HL-60/S4 treated with retinoic acid at 250 ng/mL for 4 days and 3 days (cell line): ENCODE data around the gene MGLL.

Experiments used
- in situ Hi-C: fragments of 300-500 bp; cut with MboI; formaldehyde crosslinking; loops from 2 replicates; pipeline ENCODE4 v1.7.0; 2022; ENCODE audit warnings: low sequenced_read_pairs

The MGLL gene

DNA sequence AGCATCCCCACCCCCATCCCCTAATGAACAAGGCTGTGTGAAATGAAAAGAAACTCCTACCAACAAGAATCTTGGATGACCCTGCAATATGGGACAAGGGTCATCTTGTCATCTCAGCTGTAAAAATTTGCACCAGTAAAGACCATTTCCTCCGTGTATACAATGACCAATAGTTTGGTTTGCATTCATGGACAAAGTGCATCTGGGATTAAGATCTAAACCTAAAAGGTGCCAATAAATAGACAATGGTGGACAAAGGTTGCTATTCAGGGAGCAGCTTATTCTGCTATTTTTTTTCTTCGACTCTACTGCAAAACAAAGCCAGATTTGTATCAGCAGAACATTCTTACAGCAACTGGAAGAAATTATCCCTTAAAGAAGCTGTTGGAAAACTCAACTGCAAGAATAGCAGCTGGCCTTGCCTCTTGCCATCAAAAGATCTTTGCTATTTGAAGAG lies 8.0 kb downstream of the MGLL start:
- in situ Hi-C loops: no loop called here

DNA sequence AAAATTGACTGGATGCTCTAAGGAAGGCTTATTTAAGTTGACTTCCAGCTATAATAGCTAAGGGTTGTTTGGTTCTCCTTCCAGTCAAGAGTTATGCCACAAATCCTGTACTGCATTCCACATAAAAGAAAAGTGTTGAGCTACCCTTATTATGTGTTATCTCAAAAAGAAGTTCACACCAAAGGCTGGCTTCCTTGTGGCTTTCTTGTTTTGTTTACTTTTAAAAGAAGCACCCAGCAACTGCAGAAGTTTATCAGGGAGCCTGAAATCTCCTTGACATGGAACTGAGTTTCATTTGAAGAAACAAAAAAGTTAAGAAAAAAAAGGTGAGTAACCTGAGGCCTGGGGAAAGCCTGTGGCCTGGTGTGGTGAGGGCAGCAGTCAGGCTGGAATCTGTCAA lies 10.2 kb downstream of the MGLL start:
- in situ Hi-C loops: no loop called here

DNA sequence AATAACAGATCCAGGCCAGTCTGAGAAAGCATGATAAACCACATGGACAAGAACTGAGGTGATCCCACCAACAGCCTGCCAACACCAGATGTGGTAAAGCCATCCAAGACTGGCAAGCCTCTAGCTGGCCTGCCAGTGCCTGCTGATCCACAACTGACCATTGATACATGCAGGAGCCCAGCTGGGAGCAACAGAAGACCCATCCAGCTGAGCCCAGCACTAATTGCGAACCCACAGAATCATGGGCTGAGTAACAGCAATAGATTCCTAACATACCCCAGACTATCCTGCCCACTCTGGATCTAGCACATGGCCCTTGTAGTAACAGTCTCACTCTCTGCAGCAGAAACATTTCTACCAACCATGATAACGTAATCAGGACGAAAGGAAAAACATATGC lies 10.6 kb downstream of the MGLL start:
- in situ Hi-C loops: no loop called here

DNA sequence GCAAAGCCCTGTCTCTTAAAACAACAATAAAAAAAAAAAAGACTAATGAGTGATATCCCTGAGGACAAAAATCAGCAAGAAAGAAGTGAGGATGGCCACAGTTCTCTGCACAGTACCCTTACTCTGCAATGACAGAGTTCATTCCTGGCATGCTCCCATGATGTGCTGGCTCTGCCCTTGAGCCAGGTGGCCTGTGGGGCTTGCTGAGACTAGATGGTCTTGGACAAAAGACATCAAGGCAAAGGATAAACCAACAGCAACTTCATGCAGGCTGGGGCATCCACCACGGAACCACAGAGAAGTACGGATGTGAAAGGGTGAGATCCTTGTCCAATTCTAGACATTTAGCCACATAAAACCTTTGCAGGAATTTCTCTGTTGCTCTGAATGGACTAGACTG lies 12.7 kb downstream of the MGLL start:
- in situ Hi-C loops: no loop called here

DNA sequence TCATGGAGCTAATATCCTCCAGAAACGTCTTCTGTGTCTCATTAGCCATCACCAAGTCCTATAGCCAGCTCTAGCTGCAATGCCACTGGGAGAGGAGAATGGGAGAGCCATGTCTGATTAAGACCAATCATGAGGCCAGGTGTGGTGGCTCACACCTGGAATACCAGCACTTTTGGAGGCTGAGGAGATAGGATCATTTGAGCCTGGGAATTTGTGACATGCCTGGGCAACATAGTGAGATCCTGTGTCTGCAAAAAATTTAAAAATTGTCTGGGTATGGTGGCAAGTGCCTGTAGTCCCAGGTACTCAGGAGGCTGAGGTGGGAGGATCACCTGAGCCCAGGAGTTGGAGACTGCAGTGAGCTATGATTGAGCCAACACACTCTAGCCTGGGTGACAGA lies 13.1 kb downstream of the MGLL start:
- in situ Hi-C loops: no loop called here

DNA sequence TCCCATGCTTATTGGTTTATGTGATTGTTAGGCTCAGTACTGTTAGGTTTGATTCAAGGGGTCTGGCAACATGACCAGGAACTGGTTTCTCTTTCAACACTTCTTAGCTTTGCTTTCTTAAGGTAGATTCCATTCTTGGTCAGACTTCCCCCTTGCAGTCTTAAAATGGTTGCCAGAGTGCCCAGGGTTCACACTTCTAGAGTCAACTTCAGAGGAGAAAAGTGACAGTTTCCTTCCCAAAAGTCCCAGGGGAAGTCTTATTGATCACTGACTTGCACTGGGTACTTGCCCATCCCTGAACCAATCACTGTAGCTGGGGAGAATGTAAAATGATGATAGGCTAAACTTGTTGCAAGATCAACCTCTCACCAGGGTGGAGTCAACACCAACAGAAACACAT lies 14.1 kb downstream of the MGLL start:
- in situ Hi-C loops: no loop called here

DNA sequence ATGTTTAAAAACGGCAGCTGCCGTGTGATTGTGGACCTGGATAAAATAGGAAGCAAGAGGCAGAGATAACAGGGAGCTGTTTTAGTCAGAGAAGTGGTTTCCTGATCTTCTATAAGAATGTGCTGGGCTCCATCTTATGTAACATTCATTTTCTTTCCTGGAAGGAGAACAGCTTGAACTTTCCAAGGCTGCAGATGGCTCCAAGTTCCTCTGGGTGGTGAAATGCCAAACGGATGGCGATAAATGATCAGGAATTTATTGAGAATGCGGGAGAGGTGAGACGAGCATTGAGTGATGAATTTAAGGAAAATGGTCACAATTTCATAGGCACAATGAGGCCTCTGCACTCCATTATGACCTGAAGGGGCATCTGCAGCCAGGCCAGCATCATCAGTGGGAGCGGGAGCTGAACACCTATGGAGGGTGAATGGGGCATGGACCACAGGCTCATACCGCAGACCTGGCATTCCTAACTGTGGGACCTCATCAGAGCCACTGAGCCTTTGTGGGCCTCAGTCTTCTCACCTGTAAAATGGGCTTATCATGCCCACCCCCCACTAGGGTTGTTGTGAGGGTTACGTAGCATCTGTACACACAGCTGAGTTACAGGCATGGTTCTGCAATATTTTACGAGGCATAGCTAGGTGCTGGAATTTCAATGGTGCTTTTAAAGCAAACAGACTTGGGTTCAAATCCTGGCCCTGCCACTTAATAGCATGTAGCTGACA lies 17.1 kb downstream of the MGLL start:
- in situ Hi-C loops: no loop called here

DNA sequence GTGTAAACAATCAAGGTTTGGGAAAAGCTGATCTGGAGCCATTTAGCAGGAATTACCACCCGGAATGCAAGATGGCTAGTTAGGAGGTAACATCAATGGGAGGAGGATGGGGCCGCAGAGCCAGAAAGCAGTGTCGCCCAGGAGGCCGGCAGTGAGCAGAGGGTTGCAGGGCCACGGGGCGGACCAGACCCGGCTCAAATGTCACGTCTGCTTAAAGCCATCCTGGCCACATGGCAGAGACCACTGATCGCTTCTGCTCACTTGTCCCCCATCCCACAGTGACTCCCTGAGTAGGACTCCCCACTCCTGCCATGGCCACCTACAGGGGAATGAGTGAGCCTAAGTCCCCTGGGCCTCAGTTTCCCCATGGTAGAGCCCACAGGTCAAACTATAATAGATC lies 18.2 kb downstream of the MGLL start:
- in situ Hi-C loops: no loop called here

DNA sequence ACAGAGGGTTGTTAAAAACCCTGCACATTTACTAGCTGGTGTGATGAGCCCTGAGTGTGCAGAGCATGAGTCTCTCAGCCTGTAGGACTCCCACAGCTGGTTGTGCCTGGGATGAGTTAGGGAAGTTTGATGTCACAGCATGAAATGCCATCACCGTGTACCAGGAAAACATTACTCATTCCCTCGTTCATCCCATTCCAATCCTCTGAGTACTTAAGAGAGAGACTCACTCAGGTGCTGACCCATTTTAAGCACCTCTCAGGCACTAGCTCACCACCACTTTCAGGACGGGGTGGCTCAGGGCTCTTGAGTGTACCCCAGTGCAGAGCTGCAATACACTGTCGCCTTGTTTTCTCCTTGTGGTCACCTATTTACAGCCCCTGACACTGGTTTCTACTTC lies 18.7 kb downstream of the MGLL start:
- in situ Hi-C loops: no loop called here

DNA sequence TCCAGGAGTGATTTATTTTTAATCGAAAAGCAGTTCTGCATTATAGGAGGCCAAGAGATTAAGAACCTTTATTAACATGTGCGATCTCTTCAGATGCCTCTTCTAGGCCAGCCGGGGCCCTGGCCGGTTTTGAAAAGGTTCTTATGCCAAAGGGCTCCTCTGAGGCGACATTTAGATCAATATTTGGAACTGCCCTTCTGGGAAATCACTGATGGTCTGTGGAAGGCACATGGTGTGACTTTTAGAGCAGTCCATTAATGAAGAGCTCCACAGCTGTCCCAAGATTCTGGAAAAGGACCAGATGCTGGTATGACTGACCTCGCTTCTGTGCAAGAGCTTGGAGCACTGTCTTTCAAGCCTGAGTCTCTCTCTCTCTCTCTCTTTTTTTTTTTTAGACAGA lies 19.7 kb downstream of the MGLL start:
- in situ Hi-C loops: no loop called here

DNA sequence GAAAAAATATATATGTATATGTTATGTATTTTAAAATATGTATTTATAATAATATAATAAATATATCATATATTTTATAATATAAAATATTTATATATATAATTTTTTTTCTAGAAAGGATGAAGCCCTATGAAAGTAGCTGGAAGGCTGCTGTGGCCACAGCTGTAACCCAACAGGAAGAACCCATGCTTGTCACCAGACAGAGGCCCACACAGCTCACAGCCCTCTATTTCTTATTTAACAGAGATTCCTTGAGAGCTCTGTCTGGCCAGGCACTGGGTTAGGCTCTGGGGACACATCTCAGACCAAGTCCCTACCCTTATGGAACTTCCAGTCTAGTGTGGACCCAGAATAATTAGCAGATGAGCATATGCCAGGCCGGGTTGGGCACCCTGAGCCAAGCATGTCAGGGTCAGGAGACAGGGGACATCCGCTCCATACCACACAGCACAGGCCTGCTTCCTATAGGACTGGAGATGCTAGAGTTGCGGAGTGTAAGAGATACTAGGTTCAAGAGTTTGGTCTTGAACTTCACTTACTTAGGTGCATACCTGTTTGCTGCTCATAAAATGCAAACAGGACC lies 20.5 kb downstream of the MGLL start:
- in situ Hi-C loops: no loop called here

DNA sequence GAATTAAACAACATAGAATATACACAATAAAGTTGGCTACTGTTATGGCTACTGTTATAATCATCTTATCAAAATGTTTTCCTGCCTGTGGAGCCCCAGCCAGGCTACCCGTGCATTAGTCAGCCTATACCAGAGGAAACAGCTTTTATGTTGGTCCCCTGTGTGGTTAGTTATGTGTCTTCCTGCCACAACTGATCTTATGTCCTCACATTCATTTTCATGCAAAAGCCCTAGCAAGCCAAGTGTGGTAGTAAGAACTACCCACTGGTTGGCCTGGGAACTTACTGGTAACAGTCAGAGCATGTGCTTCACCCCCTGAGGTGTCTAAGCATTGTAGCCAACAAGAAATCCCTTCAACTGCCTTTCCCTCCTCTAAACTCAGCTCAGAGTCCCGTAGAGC lies 21.8 kb downstream of the MGLL start:
- in situ Hi-C loops: no loop called here

DNA sequence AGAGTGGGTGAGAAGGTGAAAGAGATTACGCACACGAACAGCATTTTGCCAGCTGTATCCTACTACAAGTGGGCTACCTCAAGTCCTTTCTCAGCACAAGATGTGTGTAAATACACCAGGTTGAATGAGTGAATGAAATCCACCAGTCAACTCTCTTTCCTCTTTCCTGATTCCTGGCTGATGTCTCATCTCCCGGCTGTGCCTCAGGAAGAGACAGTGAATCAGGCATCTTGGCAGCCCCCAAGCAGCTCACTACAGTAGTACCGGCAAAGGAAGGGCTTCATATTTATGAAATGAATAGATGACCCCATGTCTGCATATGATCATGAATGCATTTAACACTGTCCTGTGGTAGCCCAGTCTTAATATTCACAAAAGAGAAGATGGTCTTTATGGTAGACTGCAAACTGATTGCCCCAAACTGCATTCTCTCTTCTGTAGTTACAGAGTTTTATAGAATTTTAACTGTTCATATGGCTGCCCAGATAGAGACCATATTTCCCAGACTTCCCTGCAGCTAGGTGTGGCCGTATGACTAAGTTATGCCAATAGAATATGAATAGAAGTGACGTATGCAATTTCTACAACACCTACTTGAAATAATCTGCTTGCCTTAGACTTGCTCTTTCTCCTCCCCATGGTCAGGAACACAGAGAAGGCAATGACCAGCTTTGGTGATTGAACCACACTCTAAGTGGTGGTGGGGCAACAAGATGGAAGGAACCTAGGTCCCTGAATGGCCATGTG lies 22.7 kb downstream of the MGLL start:
- in situ Hi-C loops: no loop called here

DNA sequence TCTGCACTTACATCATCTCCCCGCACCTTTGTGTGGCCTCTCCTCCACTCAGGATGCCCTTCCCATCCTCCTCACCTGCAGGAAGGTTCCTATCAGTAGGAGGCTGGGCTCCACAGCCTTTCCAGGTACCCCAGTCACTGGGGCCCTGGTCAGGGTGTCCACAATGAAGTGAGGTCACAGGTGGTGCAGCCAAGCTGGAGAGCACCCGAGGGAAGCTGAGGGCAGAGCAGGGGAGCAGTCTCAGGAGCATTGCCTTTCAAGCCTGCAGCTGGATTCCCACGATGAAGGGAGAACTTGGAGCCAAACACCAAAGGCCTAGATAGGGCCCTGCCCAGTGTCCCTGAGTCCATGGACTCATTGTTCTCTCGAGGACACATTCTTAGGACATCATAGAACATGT lies 23.6 kb downstream of the MGLL start:
- in situ Hi-C loops: no loop called here

DNA sequence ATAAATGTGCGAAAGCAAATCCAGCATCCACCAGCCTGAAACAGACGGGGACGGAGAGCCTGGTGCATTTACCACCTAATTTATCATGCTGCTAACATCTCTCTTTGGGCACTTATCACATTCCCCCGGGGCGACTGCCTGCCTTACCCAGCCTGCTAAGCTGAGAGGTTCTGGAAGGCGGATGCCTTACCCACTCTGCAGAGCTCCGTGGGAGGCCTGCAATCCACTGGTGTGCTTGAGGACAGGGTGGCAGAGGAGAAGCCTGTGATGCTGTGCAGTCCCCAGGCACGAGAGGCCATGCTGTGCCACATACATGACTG lies 25.5 kb downstream of the MGLL start:
- in situ Hi-C loops: no loop called here

DNA sequence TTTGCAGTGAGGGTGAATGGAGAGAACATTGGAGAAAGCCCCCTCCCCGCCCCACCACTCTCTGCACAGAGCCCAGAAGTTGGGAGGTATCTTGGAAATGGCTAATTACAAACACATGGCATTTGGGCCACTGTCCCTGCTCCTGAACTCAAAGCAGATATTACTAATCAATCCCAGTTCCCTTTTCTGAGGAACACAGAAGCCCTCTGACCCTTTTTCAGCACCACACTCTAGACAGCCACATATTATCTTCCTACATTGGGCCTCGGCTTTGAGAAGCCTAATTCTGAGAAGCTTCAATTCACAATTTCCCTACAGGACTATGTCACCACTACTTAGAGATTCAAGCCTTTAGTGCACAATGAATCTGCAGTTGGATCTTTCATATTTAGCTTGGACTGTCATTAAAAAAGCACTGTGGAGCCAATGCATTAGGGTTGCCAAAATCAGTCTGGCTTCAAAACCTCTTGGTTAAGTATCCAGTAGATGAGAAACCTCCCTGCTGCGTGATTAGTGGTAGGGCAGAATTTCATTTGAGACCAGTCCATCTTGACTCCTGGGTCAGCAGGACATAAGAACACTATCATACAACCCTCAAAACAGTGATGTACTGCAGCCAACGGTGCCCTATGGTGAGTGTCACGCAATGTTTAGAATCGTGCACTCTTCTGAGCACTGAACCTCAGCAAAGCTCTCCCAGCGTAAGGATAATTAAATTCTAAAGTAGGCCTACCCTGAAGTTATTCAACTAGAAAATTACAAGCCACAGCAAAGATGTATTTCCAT lies 26.1 kb downstream of the MGLL start:
- in situ Hi-C loops: no loop called here

DNA sequence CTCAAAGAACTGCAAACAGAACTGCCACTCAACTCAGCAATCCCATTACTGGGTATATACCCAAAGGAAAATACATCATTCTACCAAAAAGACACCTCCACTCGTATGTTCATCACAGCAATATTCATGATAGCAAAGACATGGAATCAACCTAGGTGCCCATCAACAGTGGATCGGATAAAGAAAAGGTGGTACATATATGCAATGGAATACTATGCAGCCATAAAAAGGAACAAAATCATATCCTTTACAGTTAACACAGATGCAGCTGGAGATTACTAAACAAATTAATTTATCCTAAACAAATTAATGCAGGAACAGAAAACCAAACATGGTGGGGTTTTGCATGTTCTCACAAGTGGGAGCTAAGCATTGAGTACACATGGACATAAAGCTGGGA lies 27.3 kb downstream of the MGLL start:
- in situ Hi-C loops: no loop called here

DNA sequence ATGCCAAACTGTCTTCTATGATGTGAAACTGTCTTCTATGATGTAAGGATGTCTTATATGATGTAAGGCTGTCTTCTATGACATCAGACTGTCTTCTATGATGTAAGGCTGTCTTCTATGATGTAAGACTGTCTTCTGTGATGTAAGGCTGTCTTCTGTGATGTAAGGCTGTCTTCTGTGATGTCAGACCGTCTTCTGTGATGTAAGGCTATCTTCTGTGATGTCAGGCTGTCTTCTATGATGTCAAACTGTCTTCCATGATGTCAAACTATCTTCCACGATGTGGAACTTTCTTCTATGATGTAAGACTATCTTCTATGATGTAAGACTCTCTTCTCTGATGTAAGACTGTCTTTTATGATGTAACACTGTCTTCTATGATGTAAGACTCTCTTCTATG lies 27.9 kb downstream of the MGLL start:
- in situ Hi-C loops: no loop called here

DNA sequence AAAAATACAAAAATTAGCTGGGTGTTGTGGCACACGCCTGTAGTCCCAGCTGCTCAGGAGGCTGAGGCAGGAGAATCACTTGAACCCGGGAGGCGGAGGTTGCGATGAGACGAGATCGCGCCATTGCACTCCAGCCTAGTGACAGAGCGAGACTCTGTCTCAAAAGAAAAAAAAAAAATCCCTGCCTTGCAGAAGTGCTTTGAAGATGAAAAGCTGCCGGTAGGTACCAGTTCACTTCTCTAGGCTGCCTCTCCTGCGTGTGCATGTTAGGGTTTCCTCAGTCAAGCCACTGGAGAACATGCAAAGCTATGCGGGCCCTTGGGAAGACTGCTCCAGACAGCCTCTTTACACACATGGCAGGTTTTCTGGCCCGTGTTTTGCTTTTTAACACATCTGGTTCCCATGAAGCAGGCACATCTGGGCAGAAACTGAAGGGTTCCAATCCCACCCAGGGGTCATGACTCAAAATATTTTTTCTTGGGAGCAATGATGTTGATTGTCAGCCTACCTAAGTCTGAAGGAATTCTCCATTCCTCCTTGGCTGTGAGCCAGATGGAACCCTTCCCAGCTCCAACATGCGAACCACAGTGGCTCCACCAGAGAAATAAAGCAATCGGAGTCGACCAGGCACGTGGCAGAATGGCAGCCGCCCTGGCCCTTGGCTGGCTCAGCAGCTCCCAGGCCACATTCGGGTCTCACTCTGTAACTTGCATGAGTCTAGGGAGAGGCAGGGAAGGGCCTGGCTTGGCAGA lies 29.6 kb downstream of the MGLL start:
- in situ Hi-C loops: no loop called here

DNA sequence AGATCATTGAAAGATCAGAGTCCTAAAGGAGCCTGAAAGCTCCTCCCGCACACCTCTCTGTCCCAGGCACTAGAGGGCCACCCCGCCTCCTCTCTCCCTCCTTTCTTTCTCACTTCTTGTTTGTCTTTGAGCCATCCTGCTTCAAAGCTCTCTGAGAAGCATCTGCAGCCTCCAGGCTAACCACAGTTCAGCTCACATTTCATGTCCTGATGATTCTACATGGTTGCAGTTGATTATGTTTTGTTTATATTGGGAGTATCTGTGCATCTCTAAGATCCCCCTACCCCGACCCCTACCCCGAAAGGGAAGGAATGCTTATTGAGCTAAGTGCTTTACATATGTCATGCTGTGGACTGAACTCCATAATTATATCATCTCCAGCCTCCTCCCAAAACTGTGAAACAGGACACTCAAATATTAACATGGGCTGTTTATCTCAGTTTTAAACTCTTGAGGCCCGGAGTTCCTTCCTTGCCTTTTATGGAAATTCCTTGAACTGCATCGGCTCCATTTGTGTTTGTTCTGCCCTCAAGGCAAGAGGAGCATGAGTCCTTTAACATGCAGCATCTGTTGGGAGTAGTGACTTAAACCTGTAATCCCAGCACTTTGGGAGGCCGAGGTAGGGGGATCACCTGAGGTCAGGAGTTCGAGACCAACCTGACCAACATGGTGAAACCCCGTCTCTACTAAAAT lies 30.9 kb downstream of the MGLL start:
- in situ Hi-C loops: no loop called here

DNA sequence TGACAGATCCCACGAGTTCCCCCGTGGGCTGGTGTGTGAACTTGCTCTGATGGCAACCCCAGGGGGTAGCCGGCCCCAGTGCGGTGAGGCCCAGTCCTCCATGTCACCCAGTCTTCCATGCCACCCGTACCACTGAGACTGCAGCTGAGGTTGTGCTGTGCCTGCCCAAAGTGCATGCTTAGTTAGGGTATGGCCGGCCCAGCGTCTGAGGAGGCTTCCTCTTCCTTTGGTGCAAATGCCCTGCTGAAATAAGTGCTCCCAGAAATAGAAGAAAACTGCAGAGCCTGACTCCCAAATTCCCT lies 31.5 kb downstream of the MGLL start:
- in situ Hi-C loops: no loop called here
